Measurements from ENCODE around the gene CCL18. TPM values are rescaled to one million over a fixed set of nuclear protein-coding genes. Genes with fewer than 3 reads are reported as not detected.

The CCL18 gene
- total and polyA plus RNA-seq, 7 donors = 0.04 to 11.9 (median 0.59) TPM; not detected in 2

- no peak overlapping the region for H3K4me3 ChIP-seq
- intact Hi-C loops (cut with DNase I) = no loop called here
- no peaks in the 10 kb centered on the region for H3K27me3 ChIP-seq (ENCODE audit: insufficient read depth in 3 of 3, low read length in 2 of 3)
- no peaks in the 10 kb centered on the region for H3K9me3 ChIP-seq
- no peak for DNase-seq
- no peak overlapping the region for H3K27ac ChIP-seq
- no peaks in the 10 kb centered on the region for H3K36me3 ChIP-seq (ENCODE audit: insufficient read depth in 1 of 2, low read depth in 1 of 2)
- no peaks in the 10 kb centered on the region for H3K4me1 ChIP-seq
- TF ChIP-seq, protein P1, sequence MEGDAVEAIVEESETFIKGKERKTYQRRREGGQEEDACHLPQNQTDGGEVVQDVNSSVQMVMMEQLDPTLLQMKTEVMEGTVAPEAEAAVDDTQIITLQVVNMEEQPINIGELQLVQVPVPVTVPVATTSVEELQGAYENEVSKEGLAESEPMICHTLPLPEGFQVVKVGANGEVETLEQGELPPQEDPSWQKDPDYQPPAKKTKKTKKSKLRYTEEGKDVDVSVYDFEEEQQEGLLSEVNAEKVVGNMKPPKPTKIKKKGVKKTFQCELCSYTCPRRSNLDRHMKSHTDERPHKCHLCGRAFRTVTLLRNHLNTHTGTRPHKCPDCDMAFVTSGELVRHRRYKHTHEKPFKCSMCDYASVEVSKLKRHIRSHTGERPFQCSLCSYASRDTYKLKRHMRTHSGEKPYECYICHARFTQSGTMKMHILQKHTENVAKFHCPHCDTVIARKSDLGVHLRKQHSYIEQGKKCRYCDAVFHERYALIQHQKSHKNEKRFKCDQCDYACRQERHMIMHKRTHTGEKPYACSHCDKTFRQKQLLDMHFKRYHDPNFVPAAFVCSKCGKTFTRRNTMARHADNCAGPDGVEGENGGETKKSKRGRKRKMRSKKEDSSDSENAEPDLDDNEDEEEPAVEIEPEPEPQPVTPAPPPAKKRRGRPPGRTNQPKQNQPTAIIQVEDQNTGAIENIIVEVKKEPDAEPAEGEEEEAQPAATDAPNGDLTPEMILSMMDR (IDR thresholded peaks at IDR 0.05) = no peak
- no peak for ATAC-seq
Measured at GRCh38 chr17:36057911-36058310, 6.2 kb upstream of the CCL18 start.

DNA sequence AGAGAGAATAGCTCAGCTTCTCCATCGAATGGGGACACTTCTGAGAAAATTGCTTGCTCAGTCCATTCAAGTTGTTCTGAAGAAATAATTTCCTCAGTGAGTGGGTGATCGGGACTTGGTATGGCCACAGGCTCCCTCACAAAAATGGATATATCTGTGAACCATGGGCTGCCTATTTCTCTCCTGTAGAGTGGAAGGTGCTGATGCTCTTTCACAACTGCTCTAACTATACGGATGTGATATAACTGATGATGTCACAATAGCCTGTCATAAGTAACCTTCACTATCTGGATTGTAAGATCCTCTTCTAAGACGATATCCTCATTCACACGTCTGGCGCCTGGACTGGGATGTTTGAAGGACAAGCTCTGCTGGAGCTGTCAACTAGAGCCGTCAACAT is 4.7 kb upstream of the CCL18 start:
- Histone ChIP-seq H3K4me3 (no peak overlapping the region), H3K36me3 (ENCODE audit: insufficient read depth in 1 of 2, low read depth in 1 of 2) (no peaks in the 10 kb centered on the region), H3K4me1 (no peaks in the 10 kb centered on the region), H3K9me3 (no peaks in the 10 kb centered on the region), H3K27me3 (ENCODE audit: insufficient read depth in 3 of 3, low read length in 2 of 3) (no peaks in the 10 kb centered on the region), H3K27ac (no peak overlapping the region)
- ATAC-seq (no peak), DNase-seq (no peak)
- TF ChIP-seq, protein P1 (IDR thresholded peaks at IDR 0.05) = no peak
- intact Hi-C loops (cut with DNase I) = no loop called here
- WGBS, 3 donors = 82 to 90% (median 88%) methylated on average over 7 of the region's 7 CpGs

DNA sequence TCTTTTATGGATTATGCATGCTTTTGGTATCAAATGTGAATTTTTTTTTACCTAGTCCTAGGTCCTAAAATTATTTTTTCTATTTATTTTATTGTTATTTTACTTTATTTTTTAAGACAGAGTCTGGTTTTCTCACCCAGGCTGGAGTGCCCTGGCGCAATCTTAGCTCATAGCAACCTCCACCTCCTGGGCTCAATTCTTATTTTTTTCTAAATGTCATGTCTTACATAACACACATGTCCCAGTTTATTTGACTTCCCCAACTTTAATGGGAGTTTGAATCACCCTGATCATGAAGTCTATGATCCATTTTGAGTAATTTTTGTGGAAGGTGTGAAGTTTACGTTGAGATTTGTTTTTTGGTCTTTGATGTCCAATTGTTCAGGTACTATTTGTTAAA is 3.3 kb upstream of the CCL18 start:
- Histone ChIP-seq H3K9me3 (no peaks in the 10 kb centered on the region), H3K27me3 (ENCODE audit: insufficient read depth in 3 of 3, low read length in 2 of 3) (no peaks in the 10 kb centered on the region), H3K36me3 (ENCODE audit: insufficient read depth in 1 of 2, low read depth in 1 of 2) (no peaks in the 10 kb centered on the region), H3K27ac (no peak overlapping the region), H3K4me3 (no peak overlapping the region), H3K4me1 (no peaks in the 10 kb centered on the region)
- TF ChIP-seq, protein P1 (IDR thresholded peaks at IDR 0.05) = no peak
- intact Hi-C loops (cut with DNase I) = no loop called here
- ATAC-seq = no peak
- no peak for DNase-seq
- 69 to 83% (median 80%) methylated on average over 2 of the region's 2 CpGs for whole genome bisulfite sequencing, 3 donors

DNA sequence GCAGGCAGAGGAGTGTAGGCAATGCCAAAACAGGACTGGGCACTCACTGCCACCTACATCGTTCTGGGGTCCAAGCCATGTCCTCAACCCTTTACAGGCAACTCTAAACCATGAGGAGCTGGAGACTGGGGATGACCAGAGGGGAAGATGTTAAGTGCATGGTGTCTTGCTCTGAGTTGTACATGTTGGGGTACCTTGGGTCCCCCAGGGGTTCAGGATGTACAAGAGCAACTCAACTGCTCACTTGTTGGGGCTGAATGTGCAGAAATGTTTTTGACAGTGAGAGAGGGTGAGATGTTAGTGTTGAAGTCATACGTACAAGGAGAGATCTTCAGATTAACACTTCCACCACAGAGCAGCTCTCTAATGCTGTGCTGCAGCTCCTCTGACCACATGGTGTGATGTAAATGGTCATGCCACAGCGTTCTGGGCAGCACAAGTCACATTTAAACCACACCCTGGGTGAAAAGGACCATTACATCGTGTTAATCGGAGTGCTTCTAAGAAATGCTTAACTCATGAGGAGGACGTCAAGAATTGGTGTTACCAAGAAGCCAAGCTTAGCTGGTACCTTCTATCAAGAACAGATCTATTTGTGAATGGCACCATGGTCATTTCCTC is 2.4 kb downstream of the CCL18 start:
- WGBS, 3 donors = 74 to 80% (median 78%) methylated on average over 6 of the region's 6 CpGs
- no peaks in the 10 kb centered on the region for H3K4me1 ChIP-seq
- intact Hi-C loops (cut with DNase I) = no loop called here
- no peaks in the 10 kb centered on the region for H3K36me3 ChIP-seq (ENCODE audit: insufficient read depth in 1 of 2, low read depth in 1 of 2)
- H3K4me3 ChIP-seq = no peak overlapping the region
- DNase-seq (no peak), ATAC-seq (no peak)
- no peaks in the 10 kb centered on the region for H3K27me3 ChIP-seq (ENCODE audit: insufficient read depth in 3 of 3, low read length in 2 of 3)
- TF ChIP-seq, protein P1 (IDR thresholded peaks at IDR 0.05) = no peak
- no peaks in the 10 kb centered on the region for H3K9me3 ChIP-seq
- no peak overlapping the region for H3K27ac ChIP-seq

DNA sequence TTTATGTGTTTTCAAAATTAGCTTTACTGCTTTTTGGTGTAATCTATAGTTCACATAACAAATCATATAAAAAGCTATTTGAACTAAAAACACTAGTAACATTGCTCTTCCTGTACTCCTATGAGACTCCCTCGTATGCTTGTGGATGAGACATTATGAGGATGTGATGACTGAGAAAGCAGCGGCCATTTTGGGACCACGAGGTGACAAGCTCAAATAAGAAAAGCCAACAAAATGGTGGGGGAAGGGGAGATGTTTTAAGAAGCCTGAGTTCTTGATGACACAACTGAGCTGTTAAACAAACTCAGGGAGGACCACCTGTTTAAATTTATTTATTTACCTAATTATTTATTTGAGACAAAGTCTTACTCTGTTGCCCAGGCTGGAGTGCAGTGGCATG is 4.5 kb downstream of the CCL18 start:
- intact Hi-C loops (cut with DNase I) = no loop called here
- WGBS, 3 donors = 72 to 85% (median 74%) methylated on average over 3 of the region's 3 CpGs
- TF ChIP-seq, protein P1 (IDR thresholded peaks at IDR 0.05) = no peak
- ATAC-seq (no peak), DNase-seq (no peak)
- Histone ChIP-seq H3K27ac (no peak overlapping the region), H3K27me3 (ENCODE audit: insufficient read depth in 3 of 3, low read length in 2 of 3) (no peaks in the 10 kb centered on the region), H3K4me1 (no peaks in the 10 kb centered on the region), H3K9me3 (no peaks in the 10 kb centered on the region), H3K36me3 (ENCODE audit: insufficient read depth in 1 of 2, low read depth in 1 of 2) (no peaks in the 10 kb centered on the region), H3K4me3 (no peak overlapping the region)
